Heart left ventricle (tissue), 16 donors: Measurements from ENCODE around the gene EPB41L4B. TPM values are rescaled to one million over a fixed set of nuclear protein-coding genes. Genes with fewer than 3 reads are reported as not detected.

Experiments
- ATAC-seq, 4 donors: fragments of 200-7000 bp; cut with Tn5 transposase; one replicate each; pipeline ENCODE4 v1.9.1; 2020 to 2022; ENCODE audit warnings: moderate library complexity in 4 of 4, mild to moderate bottlenecking in 3 of 4, moderate number of reproducible peaks in 1 of 4
- DNase-seq, 5 donors: peaks; one replicate each; pipeline ENCODE4 v3.0.0-alpha.2; 2020
- H3K27ac ChIP-seq, 12 donors: fragments of 200-600 bp; sonication (generic) in 4 of 12; one replicate each; pipeline versions ENCODE4 v1.5.0 to v1.8.0; 2016 to 2022; ENCODE audit warnings: mild to moderate bottlenecking in 2 of 12
- H3K27me3 ChIP-seq, 9 donors: fragments of 200-600 bp; sonication (generic) in 2 of 9; one replicate each; pipeline versions ENCODE4 v1.5.1 to v1.8.0; 2016 to 2022; ENCODE audit warnings: mild to moderate bottlenecking in 3 of 9
- H3K36me3 ChIP-seq, 9 donors: fragments of 200-600 bp; sonication (generic) in 2 of 9; one replicate each; pipeline versions ENCODE4 v1.5.0 to v1.8.0; 2018 to 2022; ENCODE audit warnings: mild to moderate bottlenecking in 2 of 9
- H3K4me1 ChIP-seq, 12 donors: fragments of 200-600 bp; sonication (generic) in 4 of 12; one replicate each; pipeline versions ENCODE4 v1.5.0 to v1.8.0; 2016 to 2022; ENCODE audit warnings: mild to moderate bottlenecking in 3 of 12
- H3K4me3 ChIP-seq, 12 donors: fragments of 200-600 bp; sonication (generic) in 4 of 12; one replicate each; pipeline versions ENCODE4 v1.5.0 to v1.8.0; 2017 to 2022; ENCODE audit warnings: mild to moderate bottlenecking in 9 of 12, moderate library complexity in 4 of 12
- H3K9me3 ChIP-seq, 12 donors: fragments of 200-600 bp; sonication (generic) in 4 of 12; one replicate each; pipeline versions ENCODE4 v1.5.0 to v1.8.0; 2016 to 2022; ENCODE audit warnings: mild to moderate bottlenecking in 1 of 12
- POLR2A ChIP-seq, 2 donors: fragments of 450-650 bp; IDR thresholded peaks; one replicate each; pipeline ENCODE4 v1.6.1; 2017; ENCODE audit warnings: antibody characterized with exemption in 2 of 2, mild to moderate bottlenecking in 2 of 2, moderate library complexity in 2 of 2
- whole genome bisulfite sequencing, 4 donors: extraction: QIAGEN DNeasy Blood & Tissue Kit in 2 of 4; methylation state at CpG; one replicate each; pipeline versions ENCODE4 v1.1.5 to v1.1.7; 2013 to 2018; 5-methylcytosine and 5-hydroxymethylcytosine counted together
- intact Hi-C, 10 donors: fragments of 100-400 bp; cut with DNase I; formaldehyde crosslinking; loops; one replicate each; pipeline versions ENCODE4 v1.11.1 to v1.14.2; 2022
- polyA plus RNA-seq, 2 donors: library from polyadenylated mRNA; stranded (reverse); fragments of 200-250 nt; gene quantifications; one replicate each; pipeline ENCODE4 v1.2.3, GENCODE V29; 2013
- total RNA-seq, 9 donors: library from RNA; depleted of rRNA in 2 of 9; stranded (reverse); fragments of >200 nt in 2 of 9; fragmentation: NEBNext Ultra II Directional in 3 of 9; extraction: Animal tissue kit (Norgen Biotek cat#: 25700) in 3 of 9; gene quantifications; one replicate each; pipeline versions ENCODE4 v1.1.0 to v1.2.4, GENCODE V29; 2016 to 2023
- TF ChIP-seq, protein P1 (sequence below), 12 donors: fragments of 200-600 bp; sonication (generic) in 4 of 12; IDR thresholded peaks; one replicate each; pipeline versions ENCODE4 v1.5.0 to v1.8.0; 2018 to 2022; ENCODE audit warnings: antibody characterized with exemption in 12 of 12, mild to moderate bottlenecking in 5 of 12
- donor health status: ischemic (EF 13 %, LVEDD 7.1; RV severe dilation, severe dysfunction).
- donor health status: healthy with polysubstance abuse.
- donor health status: DM: no; HTN: yes; CAD: no.
- donor health status: DM: no; HTN: no; CAD: no.
- donor health status: ischemic (EF 25% LVEDD 6.9; RV normal size, moderate dysfunction).
- donor health status: ischemic (EF 25% LVEDD 5.7; RV mildly dilated, moderate dysfunction).
- donor health status: healthy.
- donor health status: DM: yes; HTN: yes; CAD: no.
- donor health status: ischemic (EF 35%, LVEDD 5.7; RV mildly dilated, moderate dysfunction).
- donor health status: nonischemic (EF 11% LVEDD 7.7; RV severe dilation, severe dysfunction).
- donor health status: DM: yes; HTN: yes; CAD: no.
- donor health status: PGD.
- donor health status: ischemic (EF 29% LVEDD 5.4; RV normal size, mild dysfunction).
- donor health status: nonischemic (EF 23%, LVEDD 6.1; RV moderate dilation, normal function).

Gene EPB41L4B
- total and polyA plus RNA-seq, 11 donors = 0.71 to 16.5 (median 8.9) TPM

DNA sequence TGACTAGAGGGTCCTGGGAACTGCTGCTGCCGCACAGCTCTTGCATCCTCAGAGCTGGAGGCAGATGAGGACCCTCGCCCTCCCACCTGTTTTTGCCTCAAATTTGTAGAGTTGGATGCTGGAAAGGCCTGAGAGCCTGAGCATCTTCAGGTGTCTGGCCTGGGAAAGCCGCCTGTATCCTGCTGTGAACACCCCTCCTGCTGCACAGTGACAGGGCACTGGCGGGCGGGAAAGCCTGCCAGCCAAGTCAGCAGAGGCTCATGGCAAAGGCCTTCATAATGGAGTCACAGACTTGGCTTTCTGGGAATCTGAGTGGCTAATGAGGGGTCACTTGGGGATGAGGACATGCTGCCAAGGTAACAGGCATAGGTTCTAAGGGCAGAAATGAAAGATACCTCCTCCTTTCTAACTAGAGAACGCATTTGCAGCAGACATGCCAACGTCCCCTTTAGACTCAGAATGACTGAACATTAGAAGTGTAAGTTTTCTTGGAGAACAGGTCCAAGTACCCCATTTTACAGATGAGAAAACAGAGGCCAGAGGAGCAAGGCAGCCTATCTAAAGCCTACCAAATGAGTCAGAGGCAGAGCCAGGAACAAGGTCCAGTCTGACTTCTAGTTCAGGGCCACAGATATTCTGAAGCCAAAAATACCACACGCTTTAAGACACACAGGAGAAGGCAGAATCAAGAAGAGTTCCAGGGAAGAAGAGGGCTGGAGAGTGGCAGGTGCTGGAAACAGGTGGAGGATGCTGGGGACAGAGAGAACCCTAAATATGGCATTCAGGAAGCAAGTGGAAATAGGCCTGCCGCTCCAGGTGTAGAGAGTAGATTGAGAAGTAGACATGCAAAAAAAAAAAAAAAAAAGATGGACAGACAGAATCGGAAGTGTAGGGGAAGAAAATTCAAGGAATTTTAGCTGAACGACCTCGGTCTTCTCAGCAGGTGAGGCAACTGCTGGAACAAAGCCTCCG, 44.1 kb downstream of the EPB41L4B start:
- H3K9me3 ChIP-seq = no peaks in the 10 kb centered on the region
- no peak for ATAC-seq
- H3K36me3 ChIP-seq = no peaks in the 10 kb centered on the region
- intact Hi-C loops = no loop called here
- H3K27me3 ChIP-seq = no peaks in the 10 kb centered on the region
- peaks cover 0 to 29% (median 7%) of the 10 kb centered on the region in 12 donors for H3K4me1 ChIP-seq
- WGBS, 4 donors = 81 to 92% (median 86%) methylated on average over 12 to 13 of the region's 13 CpGs
- no peak for DNase-seq
- TF ChIP-seq, protein P1, sequence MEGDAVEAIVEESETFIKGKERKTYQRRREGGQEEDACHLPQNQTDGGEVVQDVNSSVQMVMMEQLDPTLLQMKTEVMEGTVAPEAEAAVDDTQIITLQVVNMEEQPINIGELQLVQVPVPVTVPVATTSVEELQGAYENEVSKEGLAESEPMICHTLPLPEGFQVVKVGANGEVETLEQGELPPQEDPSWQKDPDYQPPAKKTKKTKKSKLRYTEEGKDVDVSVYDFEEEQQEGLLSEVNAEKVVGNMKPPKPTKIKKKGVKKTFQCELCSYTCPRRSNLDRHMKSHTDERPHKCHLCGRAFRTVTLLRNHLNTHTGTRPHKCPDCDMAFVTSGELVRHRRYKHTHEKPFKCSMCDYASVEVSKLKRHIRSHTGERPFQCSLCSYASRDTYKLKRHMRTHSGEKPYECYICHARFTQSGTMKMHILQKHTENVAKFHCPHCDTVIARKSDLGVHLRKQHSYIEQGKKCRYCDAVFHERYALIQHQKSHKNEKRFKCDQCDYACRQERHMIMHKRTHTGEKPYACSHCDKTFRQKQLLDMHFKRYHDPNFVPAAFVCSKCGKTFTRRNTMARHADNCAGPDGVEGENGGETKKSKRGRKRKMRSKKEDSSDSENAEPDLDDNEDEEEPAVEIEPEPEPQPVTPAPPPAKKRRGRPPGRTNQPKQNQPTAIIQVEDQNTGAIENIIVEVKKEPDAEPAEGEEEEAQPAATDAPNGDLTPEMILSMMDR (IDR thresholded peaks at IDR 0.05) = no peak
- no peak for TF ChIP-seq POLR2A (IDR thresholded peaks at IDR 0.05)
- H3K4me3 ChIP-seq = no peak overlapping the region
- H3K27ac ChIP-seq = peak overlapping the region in 4 of 12 donors; percentile 5 to 33 (median 20)

DNA sequence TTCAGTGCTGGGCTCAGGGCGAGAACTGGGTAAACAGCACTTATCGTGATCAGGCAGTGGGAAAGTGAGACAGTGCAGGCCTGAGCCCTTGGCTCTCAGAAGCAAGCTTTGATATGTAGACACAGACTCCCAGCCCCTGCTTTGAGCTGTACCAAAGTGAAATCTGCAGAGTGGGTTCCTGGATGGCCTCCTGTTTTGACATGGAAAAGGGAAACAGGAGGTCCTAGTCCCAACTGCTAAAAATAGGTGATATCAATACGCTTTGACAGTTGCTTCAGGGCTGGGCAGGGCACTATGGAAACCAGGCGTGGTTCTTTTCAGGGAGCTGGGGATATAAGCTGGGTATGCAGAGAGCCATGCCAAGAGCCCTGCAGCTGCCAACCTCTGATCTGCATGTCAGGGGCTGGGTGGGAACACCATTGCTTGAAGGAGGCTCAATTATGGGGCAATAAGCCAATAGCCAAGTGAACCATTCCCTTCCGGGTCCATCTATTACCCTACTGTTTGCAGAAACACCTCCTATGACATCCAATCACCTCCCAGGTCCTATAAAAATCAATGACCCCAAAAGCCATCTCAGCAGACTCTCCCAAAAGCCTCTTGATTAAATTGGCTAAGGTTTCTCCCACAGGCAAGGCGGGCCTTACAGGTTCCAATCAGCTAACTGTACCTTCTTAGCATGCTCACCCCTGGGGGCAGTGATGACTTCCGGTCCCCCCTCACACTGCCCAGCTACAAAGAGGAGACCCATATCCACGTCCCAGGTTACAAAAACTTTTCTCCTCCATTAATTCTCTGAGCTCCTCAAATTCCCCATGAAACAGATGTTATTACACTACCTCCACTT, 45.8 kb downstream of the EPB41L4B start:
- Histone ChIP-seq H3K4me1 (peaks cover 0 to 29% (median 7%) of the 10 kb centered on the region in 12 donors), H3K4me3 (no peak overlapping the region), H3K36me3 (no peaks in the 10 kb centered on the region), H3K27me3 (no peaks in the 10 kb centered on the region), H3K9me3 (no peaks in the 10 kb centered on the region), H3K27ac (peak overlapping the region in 9 of 12 donors; percentile 10 to 59 (median 43))
- 61 to 66% (median 64%) methylated on average over 8 of the region's 8 CpGs for WGBS, 4 donors
- intact Hi-C loops = no loop called here
- TF ChIP-seq, protein P1 (IDR thresholded peaks at IDR 0.05) = no peak
- no peak for TF ChIP-seq POLR2A (IDR thresholded peaks at IDR 0.05)
- ATAC-seq = peak; percentile 60 to 71 (median 65)
- no peak for DNase-seq

DNA sequence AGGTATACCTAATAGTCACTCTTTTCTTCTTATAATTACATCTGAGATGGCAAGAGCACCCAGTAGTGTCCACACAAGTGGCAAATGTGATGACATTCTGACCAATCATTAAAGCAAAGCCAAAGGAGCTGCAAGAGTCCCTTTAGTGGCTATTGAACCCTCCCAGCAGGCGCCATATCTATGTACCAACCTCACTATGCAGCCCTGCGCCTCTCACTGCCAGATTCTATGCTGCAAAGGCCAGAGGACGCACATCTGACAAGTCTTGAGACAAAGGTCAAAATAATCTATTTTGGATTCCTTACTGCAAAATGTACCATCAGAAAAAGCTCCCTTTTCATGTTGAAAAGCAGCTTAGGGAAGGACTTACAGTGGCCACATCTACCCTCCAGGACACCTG, 47.0 kb downstream of the EPB41L4B start:
- no peaks in the 10 kb centered on the region for H3K36me3 ChIP-seq
- ATAC-seq (peak; percentile 18 to 61 (median 48)), DNase-seq (no peak)
- no peaks in the 10 kb centered on the region for H3K9me3 ChIP-seq
- no peak overlapping the region for H3K4me3 ChIP-seq
- TF ChIP-seq POLR2A (IDR thresholded peaks at IDR 0.05) = no peak
- TF ChIP-seq, protein P1 (IDR thresholded peaks at IDR 0.05) = no peak
- no peaks in the 10 kb centered on the region for H3K27me3 ChIP-seq
- WGBS, 4 donors = 63 to 87% (median 76%) methylated on average over 3 of the region's 3 CpGs
- H3K27ac ChIP-seq = peak overlapping the region in 9 of 12 donors; percentile 10 to 59 (median 43)
- intact Hi-C loops = no loop called here
- H3K4me1 ChIP-seq = peaks cover 0 to 29% (median 7%) of the 10 kb centered on the region in 12 donors

DNA sequence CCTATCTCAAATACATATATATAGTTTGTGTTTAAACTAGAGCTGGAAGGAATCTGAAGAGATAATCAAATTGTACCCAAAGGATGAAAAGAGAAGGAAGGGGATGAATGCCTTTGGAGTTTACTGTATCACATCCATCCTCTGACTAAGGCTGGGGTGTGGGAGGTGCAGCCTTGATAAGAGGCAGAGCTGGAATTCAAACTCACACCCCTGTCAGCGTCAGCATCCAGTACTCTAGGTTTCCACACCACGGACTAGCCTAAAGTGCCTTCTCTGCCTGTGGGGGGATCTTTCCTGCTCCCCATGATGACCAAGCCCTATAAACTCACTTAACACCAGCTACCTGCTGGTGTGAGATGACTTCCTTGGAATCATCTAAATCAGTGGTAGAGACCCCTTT, 48.1 kb downstream of the EPB41L4B start:
- no peak overlapping the region for H3K4me3 ChIP-seq
- intact Hi-C loops = no loop called here
- 47 to 79% (median 65%) methylated on average over 2 of the region's 2 CpGs for WGBS, 4 donors

More for the DNA sequence above, 48.1 kb downstream of the EPB41L4B start:
- peaks cover 0 to 29% (median 3%) of the 10 kb centered on the region in 12 donors for H3K4me1 ChIP-seq
- ATAC-seq (no peak), DNase-seq (no peak)
- no peaks in the 10 kb centered on the region for H3K36me3 ChIP-seq
- TF ChIP-seq, protein P1 (IDR thresholded peaks at IDR 0.05) = no peak
- TF ChIP-seq POLR2A (IDR thresholded peaks at IDR 0.05) = no peak
- H3K9me3 ChIP-seq = no peaks in the 10 kb centered on the region
- H3K27me3 ChIP-seq = no peaks in the 10 kb centered on the region
- H3K27ac ChIP-seq = no peak overlapping the region
